T-helper 9 cell (primary cell): ENCODE measurements around the gene DOCK9.
"Not testable (repeated sequence)": the region's sequence is repeated elsewhere in the genome, so short reads cannot be mapped to it uniquely, and the experiment has no call there.

ENCODE experiments used
- DNase-seq: peaks from one replicate; pipeline ENCODE4 v3.0.0-alpha.2; 2020

DOCK9 gene

DNA sequence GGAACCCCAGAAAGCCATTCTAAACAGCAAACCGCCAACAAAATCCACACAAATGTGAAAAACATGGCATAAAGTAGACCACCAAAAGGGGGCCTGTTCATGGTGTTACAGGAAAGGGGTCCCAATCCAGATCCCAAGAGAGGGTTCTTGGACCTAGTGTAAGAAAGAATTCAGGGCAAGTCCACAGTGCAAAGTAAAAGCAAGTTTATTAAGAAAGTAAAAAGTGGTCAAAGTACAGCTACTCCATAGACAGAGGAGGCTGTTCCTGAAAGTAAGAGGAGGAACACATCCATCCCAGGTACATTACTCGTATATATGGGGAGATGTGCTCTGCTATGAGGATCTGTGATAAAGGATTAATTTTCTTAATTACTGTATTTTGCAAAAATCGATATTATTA, 157.6 kb downstream of the DOCK9 start:
- DNase-seq = no peak

DNA sequence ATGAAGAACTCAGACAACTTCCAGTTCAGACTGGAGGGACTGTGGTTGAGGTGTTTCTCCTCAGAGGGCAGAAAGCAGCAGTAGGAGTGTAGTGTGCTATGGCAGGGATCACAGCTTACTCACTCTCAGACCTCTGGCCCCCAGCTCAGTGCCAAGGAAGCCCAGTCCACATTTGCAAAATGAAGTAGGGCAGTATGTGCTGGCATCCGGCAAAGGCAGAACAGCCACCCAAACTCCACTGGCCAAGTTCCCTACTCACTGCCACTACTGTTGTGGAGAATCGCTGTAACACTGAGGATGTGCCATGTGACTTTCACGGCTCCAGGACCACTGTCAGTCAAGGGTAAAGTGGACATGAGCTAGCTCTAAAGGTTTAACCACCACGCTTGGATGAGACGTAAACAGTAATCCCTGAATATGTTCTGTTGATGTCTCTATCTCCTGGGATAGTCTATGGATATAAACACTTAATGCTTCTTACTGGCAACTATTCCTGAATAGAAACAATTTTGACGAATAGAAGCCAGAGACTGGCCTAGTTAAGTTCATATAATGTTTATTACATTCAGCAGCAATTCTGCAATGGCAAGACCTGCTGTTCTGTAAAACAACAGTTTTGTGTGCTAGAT, 158.4 kb downstream of the DOCK9 start:
- DNase-seq = no peak

GRCh38 chr13:98816406-98816805, 161.5 kb downstream of the DOCK9 start:
- DNase-seq = no peak

DNA sequence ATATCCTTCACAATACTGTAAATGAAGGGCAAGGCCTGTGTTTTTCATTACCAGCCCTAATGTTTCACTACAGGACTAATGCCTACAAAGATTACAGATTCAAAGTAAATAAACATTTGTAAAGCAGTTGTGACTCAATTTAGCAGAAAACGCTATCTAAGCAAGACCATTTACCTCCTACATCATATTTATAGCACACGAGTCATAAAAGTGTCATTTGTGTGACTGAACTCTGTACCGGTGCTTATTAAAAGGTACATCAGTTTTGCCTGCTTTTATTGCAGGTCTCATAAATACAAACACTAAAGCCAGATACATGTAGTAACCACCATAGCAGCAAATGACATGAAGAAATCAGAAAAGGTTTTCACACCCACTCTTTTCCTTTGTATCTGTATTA, 163.9 kb downstream of the DOCK9 start:
- DNase-seq = no peak

- not testable (repeated sequence) for DNase-seq
Observed at GRCh38 chr13:98812186-98812790, 165.6 kb downstream of the DOCK9 start.

DNA sequence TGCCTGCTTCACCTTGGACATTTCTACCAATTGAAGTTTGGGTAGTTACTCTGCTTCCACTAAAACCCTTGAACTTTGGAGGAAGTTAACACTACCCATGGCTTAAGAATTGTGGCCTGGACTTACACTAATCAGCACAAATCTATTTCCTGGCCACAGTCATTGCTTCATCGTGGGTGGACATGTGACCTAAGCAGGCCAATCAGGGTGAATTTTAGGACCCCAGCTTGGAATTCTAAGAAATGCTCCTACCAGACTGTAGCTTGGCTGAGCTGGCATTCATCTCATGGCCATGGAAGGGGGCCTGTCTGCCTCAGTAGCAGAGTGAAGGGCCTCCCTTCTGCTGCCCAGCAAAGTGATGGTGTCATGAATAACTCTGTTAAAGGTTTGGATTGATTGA, 167.1 kb downstream of the DOCK9 start:
- no peak for DNase-seq

DNA sequence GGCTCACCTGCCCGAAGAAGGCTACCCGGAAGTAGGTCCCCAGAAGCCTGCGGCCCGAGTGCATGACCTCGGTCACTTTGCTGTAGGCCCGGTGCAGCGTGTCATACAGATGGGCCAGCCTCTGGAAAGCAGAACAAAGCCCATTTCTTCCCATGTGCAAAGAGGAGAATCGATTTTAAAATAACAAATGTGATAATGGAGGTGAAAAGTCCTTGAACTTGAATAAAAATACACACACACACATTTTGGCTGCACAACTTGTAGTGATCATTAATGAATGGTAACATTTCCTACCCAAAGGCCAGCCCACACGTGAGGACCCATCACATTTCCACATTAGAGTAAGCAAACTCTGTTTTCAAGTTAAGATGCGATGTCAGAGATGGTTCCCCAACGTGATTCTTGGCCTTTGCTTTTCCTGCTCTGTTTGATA, 168.5 kb downstream of the DOCK9 start:
- DNase-seq = no peak

GRCh38 chr13:98807774-98808173, 170.1 kb downstream of the DOCK9 start:
- DNase-seq = no peak

GRCh38 chr13:98804336-98804855, 173.5 kb downstream of the DOCK9 start:
- no peak for DNase-seq

DNA sequence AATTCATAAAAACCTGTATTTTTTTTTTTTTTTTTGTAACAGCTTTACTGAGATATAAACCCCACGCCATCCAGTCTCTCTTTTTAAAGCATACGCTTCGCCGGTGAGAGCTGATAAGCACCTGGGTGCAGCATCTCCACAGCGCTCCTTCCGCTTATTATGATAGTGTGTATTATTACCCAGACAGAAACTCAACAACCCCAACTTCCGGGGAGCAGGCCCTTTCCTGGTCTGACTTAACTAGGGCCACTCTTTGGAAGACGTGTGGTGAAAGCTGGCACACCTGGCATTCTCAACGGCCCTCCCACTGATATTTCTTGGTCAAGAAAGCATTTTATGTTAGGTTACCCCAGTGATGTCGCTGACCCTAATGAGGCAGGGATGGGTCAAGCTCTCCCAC, 173.9 kb downstream of the DOCK9 start:
- no peak for DNase-seq

GRCh38 chr13:98803111-98803561, 174.7 kb downstream of the DOCK9 start:
- DNase-seq = no peak

DNA sequence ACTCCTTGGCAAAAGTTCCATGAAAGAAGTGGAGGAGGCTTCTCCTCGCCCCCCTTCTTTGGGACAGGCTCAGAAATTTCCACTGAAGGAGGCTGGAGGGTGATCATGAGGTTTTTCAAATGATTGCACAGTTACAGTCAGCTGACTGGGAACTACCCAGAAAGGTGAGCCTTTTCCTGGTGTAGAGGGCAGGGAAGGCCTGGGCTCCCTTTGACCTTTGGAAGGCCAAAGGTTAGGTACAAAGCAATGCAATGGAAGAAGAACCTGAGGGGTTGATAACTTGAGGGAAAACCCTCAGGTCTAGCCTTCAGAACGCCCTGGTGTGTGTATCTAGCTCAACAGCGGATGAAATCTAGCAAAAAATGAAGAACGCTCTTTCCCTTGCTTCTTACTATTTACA, 175.3 kb downstream of the DOCK9 start:
- DNase-seq = no peak

GRCh38 chr13:98801626-98802418, 176.0 kb downstream of the DOCK9 start:
- no peak for DNase-seq

- no peak for DNase-seq
Observed at GRCh38 chr13:98800078-98800477, 177.8 kb downstream of the DOCK9 start.

DNA sequence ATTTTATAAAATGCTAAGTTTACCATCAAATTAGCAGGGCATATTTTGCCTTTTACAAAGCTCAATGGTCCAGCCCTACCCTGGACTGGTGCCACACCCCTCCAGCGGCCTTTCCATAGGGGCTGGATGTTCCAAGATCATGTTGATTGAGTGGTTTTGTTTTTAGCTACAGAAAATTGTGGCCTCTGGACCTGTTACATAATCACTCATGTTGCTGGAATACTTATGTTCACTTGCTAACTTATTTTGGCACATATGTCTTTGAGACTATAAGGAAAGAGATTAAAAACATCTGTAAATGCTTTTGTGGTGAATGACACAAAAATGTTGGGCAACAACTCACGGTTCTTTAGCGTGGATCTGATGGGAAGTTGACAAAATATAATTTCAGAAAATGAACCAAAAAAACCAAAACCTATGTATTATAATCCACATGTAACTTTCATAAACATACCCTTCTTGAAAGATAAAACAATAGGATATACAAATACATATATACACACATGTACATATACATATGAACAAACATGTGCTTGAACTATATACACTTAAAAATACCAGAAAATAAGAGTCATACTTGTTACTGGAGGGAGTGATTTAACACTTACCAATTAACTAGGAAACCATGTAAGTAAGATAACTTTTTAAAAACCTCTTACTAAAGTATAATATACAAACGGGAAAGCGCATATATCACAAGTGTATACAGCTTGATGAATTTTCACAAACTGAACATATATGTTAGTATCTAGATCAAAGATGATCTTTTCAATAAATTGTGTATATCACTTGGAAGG, 178.8 kb downstream of the DOCK9 start:
- DNase-seq = no peak

- no peak for DNase-seq
Observed at GRCh38 chr13:98797456-98797855, 180.4 kb downstream of the DOCK9 start.

GRCh38 chr13:98796798-98797197, 181.1 kb downstream of the DOCK9 start:
- no peak for DNase-seq

DNA sequence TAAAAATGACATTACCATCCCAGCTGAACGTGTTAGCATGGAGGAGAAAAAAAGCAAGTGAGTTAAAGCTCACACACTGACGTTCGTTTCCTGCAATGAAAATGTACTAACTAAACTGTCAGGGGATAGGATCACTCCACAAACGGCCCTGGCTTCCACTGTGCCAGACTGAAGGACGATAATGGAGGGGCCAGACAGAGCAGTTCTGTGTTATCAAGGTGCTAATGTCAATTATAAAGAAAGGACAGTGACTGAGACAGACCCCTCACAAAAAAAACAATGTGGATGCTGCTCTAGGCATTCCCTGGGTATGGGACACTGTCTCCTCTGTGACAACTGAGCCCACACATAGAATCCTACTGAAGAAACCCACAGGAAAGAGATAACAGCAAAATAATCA, 181.7 kb downstream of the DOCK9 start:
- no peak for DNase-seq

DNA sequence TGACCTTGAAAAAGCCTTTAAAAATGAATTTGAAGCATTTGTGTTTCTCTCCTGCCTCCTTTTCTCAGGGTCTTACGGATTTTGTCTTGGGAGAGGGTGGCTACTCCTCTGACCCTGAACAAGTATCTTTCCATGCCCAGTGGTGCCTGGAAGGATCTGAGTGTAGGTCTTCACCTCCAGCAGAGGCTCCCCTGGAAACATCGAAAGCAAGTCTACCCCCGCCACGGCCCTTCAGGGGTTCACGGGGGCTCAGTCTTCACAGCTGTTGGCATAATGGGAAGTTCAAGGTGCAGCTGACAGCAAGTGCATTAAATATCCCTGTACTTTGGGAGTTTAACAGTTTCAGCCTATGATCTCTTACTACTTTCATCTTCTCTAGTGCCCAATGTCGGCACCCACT, 182.6 kb downstream of the DOCK9 start:
- no peak for DNase-seq

- no peak for DNase-seq
Observed at GRCh38 chr13:98794498-98794897, 183.4 kb downstream of the DOCK9 start.

DNA sequence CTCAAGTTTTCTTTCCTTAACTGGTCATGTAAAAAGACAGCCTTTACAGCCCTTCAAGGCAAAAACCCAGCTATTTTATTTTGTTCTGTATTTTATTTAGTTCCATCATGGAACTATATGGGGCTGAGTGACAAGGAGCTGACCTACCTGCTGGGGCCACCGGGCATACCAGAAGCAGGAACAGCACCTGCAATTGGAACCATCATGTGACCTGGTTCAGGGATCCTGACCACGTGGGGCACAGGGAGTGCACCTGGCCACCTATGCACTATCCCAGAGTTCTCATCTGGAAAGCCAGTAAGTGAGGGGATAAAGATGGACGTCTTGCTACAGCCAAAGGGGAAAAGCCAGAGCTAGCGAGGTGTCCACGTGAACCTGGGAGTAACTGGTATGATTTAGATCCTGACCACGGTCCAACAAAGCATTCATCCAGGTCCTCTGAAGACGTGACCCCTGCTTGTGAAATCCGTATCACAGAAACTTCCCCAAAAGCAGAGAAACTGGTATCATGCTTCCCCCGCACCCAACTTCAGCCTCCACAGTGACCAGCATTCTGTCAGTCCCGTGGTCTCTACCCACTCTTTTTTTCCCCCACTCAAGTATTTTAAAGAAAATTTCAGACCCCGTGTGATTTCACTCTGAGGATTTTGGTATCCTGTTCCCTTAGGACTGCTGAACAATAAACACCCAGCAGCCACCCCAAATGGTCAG, 184.9 kb downstream of the DOCK9 start:
- DNase-seq = no peak

DNA sequence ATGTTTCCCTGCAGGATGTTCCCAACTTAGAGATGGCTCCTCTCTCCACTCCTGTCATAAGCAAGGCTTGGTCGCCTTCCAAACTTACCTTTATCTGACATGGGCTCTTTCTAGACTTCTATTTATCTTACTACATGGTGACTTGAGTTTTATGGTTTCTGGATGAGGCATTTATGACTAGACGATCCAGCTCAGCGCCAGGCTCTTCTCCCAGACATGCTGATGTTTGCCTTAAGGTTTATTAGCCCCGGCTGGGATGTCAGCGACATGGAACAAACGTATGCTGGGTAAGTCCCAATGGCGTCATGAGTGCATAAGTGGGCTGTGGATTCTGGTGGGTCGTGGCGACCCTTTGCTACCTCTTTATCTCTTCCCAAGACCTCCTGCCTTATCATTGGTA, 185.5 kb downstream of the DOCK9 start:
- DNase-seq = no peak
